GM04504 (cell line): ENCODE results near the gene PPP2R1A.
"Not testable (repeated sequence)": the region's sequence is repeated elsewhere in the genome, so short reads cannot be mapped to it uniquely, and the experiment has no call there.

Experiments
- DNase-seq: peaks from one replicate; pipeline ENCODE4 v3.0.0-alpha.2; 2012; ENCODE audit warnings: low read depth

PPP2R1A gene

GRCh38 chr19:52200755-52201391, 11.0 kb downstream of the PPP2R1A start:
- not testable (repeated sequence) for DNase-seq

DNA sequence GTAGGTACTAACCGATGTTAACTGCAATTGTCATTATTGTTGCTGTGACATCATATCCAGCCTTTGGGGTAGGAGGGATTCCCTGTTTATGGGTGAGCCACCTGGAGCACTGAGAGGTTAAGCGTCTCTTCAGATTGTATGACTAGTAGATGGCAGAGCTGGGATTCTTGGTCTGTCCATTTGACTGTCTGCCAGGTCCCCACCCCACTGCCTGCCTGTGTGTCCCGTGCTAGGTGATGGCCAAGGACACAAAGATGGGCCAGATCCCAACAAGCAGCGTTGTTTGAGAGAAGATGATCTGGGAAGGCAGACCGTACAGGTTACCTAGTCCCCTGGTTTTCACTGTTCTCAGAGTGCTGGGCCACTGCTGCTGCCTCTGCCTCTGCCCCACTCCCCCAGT, 16.6 kb downstream of the PPP2R1A start:
- no peak for DNase-seq

DNA sequence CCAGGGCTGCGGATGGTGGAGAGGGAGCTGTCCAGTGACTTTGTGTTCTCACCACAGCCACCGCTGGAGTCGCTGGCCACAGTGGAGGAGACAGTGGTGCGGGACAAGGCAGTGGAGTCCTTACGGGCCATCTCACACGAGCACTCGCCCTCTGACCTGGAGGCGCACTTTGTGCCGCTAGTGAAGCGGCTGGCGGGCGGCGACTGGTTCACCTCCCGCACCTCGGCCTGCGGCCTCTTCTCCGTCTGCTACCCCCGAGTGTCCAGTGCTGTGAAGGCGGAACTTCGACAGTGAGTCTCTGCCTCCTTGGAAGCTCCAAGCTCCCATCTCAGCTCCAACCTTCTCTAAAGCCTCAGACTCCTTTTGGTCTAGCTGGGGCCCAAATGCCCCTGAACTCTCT, 21.4 kb downstream of the PPP2R1A start:
- DNase-seq, result no peak

GRCh38 chr19:52211926-52212571, 22.2 kb downstream of the PPP2R1A start:
- no peak for DNase-seq

GRCh38 chr19:52212572-52213255, 22.9 kb downstream of the PPP2R1A start:
- no peak for DNase-seq

DNA sequence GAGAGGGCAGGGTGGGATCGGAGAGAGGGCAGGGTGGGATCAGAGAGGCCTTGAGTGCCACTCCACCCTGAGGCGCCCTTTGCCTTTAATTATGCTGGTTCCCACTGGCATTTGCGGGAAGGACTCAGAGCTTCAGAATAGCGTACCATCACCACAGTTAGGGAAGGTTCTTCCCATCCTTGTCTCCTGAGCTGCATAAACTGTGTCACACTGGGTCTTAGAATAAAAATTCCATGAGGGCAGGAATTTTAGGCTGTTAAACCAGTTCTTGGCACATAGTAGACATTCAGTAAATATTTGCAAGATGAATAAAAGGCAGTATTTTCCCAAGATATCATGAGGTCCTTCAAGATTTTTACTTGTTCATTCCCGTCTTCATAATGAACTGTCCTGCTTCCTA, 24.4 kb downstream of the PPP2R1A start:
- no peak for DNase-seq

DNA sequence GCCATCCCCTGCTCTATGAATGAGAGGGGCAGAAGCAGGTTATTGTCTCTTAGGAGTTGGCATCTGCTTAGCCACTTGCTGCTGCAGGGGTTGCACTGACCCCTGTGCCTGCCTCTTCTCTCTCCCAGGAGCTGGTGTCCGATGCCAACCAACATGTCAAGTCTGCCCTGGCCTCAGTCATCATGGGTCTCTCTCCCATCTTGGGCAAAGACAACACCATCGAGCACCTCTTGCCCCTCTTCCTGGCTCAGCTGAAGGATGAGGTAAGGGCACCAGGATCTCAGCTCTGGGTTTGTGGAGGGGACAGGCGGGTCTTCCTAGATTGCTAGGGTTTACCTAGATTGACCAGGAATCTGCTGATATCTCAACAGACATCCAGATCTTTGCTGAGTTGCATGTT, 26.5 kb downstream of the PPP2R1A start:
- no peak for DNase-seq

DNA sequence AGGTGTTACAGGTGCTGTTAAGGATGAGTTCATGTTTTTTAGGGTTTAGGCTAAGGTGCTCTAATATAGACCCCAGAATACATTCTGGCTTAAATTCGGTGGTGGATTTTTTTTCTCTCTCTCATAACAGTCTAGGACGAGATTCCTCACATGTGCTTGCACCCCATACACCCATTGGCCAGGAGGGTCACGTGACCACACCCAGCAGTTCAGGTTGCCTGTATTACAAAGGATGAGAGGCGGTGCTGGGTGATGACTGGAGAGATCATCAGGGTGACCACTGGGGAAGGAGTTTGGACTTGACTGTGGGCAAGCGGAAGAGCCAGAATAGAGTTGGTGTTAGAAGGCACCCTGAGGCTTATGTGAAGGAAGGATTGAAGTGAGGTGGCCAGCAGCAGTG, 27.7 kb downstream of the PPP2R1A start:
- no peak for DNase-seq

DNA sequence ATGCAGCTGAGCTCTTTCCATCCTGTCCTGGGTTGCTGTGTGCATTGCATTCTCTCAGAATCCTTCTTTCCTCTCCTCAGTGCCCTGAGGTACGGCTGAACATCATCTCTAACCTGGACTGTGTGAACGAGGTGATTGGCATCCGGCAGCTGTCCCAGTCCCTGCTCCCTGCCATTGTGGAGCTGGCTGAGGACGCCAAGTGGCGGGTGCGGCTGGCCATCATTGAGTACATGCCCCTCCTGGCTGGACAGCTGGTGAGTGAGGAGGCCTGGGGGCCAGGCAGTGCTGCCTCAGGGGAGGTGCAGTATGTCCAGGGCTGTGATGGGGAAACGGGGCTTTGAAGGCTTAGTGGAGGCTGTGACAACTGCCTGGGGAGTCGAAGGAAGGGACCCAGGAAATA, 29.8 kb downstream of the PPP2R1A start:
- no peak for DNase-seq

- DNase-seq, result no peak
Measured at GRCh38 chr19:52221031-52221430, 31.2 kb downstream of the PPP2R1A start.

DNA sequence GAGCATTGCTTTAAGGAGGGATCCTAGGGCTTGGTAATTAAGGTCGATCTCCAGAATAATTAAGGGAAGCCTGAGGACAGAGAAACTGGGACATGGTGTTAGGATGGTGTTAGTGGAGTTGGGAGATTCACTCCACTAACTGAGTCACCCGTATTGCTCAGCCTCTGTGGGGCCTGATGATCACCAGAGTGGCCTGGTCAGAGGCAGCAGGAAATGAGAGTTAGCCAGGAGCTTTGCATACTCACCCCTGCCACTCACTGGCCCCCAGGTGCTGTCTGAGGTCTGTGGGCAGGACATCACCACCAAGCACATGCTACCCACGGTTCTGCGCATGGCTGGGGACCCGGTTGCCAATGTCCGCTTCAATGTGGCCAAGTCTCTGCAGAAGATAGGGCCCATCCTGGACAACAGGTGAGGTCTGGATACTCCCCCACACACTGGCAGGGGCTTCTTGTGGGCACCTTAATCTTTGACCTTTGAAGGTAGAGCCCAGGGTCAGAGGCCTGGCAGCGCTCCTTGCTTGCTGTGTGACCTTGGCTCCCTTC, 32.1 kb downstream of the PPP2R1A start:
- no peak for DNase-seq

DNA sequence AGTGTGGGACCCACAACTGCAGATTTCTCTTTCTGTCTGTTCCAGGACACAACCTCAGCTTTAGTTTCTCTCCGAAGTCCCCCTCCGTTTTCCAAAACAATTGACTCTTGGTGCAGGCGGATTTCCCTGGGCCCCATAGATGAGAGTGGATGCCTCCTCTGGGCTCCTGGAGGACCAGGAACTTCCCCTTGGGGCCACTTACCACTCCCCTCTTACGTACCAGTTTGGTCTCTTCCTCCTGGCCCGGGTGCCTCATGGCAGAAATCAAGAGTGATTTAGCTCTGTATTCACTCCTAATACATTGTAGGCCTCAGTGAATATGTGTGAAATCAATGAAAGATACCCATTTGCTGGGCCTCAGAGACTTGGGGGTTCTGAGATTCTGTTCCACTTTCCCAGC, 34.4 kb downstream of the PPP2R1A start:
- DNase-seq, result no peak

GRCh38 chr19:52226652-52227051, 36.8 kb downstream of the PPP2R1A start:
- no peak for DNase-seq

DNA sequence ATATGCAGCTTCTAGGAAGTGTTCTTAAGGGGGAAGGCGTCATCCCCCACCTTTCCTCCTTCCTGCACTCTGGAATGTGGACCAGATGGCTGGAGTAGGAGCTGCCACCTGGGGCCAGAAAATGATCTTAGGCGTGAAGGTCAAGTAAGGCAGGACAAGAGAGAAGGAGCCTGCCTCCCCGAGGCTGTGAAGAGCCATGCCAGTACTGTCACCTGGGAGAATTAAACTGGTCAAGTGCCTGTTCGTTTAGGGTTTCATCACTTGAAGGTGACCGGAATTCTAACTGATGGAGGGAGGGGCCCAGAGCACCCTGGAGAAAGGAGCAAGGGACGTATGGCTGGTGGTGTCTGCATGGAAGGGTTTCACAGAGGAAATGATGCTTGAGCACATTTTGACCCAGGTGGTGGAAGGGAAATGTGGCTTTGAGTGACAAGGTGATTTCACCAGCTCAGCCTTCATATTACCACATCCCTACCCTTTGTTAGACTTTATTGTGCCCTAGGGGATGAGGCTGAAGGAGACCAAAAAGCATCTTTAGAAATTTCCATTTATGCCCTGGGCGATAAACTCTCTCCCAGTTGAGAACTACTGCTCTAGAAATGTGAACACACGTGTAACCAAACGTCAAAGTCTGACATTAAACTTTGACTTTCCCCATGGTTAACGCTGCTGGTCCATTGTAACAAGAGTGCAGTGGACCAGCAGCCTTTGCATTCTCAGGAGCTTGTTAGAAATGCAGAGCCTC, 37.5 kb downstream of the PPP2R1A start:
- DNase-seq, result no peak

DNA sequence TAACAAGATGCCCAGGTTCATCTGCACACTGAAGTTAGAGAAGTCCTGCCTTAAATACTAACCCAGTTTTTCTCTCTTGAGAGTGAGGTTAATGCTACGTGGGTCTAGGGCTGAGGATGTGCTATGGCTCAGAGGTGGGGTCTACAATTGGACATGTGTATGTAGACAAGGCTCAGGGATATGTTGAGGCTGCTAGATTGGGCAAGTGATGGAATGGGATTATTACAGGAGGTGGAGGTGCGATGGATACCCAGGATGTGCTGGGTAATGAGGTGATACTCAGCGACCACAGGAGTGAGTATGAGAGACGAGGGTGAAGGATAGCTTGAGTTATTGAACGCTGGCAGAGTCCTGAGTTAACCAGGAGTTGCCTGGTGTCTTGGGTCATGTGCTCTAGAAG, 38.1 kb downstream of the PPP2R1A start:
- DNase-seq, result no peak

GRCh38 chr19:52229524-52229923, 39.7 kb downstream of the PPP2R1A start:
- no peak for DNase-seq

DNA sequence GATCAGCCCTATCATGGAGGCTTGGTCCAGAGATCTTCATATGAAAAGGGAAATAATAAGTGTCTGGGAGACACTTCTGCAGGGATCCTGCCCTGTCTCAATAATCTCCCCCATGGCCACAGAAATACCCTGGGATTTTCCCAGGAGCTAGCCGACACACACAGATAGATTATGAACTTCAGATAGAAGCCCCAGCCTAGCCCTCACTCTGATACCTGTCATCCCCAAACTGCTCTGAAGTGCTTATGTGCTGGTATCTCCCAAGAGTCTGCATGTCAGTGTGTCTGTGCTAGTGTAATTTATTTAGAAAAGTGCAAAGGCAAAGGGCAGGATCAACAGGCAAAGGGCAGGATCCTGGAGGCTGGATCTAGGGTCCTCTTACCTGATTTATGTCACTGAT, 40.8 kb downstream of the PPP2R1A start:
- DNase-seq, result no peak

DNA sequence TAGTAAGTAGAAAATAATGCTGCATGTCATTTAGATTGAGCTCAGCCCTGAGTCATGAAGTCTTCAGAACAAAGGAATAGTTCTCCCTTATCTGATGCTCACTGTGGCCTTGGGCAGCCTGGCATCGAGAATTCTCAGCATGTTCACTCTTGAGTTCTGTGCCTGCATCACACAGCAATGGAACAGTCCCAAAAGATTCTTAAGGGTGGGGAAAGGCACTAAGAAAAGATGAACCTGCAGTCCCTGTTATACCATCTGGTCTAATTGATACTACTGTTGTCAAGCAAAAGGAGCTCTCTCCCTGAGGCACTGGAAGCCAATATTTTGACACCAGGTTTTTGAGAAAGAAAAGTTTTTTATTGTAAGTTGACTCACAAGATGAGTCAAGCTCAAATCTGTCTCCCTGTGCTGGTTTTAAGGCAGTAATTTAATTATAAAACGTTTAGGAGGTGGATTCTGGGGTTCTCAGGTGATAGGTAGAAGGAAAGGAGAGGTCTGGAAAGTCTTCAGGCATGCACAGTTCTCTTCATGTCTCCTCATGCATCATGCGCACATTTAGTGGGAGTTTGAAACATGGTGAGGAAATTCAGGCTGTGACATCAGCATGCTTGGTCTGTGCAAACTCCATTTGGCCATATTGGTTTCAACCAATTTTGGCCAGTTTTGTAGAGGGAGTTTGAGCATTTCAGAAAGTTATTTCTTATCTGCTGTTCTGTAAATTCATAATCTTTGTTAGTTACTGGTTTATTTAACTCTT, 41.5 kb downstream of the PPP2R1A start:
- no peak for DNase-seq

DNA sequence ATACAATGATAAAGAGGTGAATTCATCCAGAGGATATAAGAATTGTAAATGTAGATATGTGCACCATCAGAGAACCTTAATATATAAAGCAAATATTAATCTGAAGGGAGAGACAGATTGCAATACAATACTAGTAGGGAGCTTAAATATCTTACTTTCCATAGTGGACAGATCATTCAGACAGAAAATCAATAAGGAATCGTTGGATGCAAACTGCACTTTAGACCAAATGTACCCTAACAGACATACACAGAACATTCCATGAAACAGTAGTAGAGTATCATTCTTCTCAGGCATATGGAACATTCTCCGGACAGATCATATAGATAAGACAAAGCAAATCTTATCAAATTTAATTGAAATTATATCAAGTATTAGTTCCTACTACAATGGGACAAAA, 44.6 kb downstream of the PPP2R1A start:
- no peak for DNase-seq

GRCh38 chr19:52237197-52237596, 47.3 kb downstream of the PPP2R1A start:
- no peak for DNase-seq

DNA sequence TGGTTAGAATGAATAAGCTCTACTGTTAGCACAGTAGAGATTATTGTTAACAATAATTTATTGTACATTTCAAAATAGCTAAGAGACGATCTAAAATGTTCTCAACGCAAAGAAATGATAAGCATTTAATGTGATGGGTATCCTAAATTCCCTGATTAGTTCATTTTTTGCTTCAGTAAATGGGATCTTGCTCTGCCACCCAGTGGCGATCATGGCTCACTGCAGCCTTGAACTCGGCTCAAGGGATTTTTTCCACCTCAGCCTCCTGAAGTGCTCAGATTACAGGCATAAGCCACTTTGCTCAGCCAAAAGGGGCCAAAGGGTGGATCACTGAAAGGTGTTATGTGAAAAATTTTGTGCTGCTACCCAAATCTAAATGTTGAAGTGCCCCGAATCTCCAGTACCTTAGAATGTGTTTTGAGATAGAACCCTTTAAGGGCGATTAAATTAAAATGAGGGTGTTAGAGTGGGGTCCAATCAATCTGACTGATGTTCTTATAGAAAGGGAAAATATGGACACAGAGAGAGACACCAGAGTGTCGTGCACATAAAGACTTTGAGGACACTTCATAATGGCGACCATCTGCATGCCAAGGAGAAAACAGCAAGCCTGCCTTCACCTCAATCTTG, 48.0 kb downstream of the PPP2R1A start:
- DNase-seq, result peak; percentile 27
